ENCODE results near the gene IKBKE. TPM values are rescaled to one million over a fixed set of nuclear protein-coding genes. Genes with fewer than 3 reads are reported as not detected.

Gene IKBKE
- total RNA-seq, 1 donor from 2014 or later, result 6.3 TPM

DNA sequence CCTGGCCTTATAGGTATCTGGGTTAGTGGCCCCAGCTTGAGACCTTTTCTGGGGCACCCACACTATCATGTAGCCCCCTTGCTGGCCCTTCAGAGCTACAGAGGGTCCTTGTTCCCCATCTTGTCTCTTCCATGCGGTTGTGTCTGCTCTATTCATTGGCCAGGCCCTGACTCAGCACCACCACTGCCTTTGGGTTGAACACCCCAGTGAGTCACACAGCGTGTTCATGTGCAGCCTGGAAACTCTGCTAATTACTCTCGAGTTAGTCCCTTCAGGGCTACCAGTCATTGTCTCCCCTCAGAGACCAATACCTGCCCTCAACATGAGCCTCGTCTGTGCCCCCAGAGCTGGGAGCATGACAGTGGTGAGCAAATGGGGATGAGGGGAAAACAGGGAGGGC lies 28.2 kb upstream of the IKBKE start:
- H3K4me3 ChIP-seq, result no peak overlapping the region
- no peak for DNase-seq (ENCODE audit: low spot score in 2 of 2)
- peaks cover 45 to 55% of the 10 kb centered on the region in 2 donors for H3K36me3 ChIP-seq
- no peaks in the 10 kb centered on the region for H3K27me3 ChIP-seq
- intact Hi-C loops (cut with DNase I), result no loop called here
- peaks cover 3 to 13% of the 10 kb centered on the region in 2 donors for H3K4me1 ChIP-seq
- H3K9me3 ChIP-seq, result no peaks in the 10 kb centered on the region
- TF ChIP-seq, protein P1, sequence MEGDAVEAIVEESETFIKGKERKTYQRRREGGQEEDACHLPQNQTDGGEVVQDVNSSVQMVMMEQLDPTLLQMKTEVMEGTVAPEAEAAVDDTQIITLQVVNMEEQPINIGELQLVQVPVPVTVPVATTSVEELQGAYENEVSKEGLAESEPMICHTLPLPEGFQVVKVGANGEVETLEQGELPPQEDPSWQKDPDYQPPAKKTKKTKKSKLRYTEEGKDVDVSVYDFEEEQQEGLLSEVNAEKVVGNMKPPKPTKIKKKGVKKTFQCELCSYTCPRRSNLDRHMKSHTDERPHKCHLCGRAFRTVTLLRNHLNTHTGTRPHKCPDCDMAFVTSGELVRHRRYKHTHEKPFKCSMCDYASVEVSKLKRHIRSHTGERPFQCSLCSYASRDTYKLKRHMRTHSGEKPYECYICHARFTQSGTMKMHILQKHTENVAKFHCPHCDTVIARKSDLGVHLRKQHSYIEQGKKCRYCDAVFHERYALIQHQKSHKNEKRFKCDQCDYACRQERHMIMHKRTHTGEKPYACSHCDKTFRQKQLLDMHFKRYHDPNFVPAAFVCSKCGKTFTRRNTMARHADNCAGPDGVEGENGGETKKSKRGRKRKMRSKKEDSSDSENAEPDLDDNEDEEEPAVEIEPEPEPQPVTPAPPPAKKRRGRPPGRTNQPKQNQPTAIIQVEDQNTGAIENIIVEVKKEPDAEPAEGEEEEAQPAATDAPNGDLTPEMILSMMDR (IDR thresholded peaks at IDR 0.05), result no peak
- no peak overlapping the region for H3K27ac ChIP-seq

DNA sequence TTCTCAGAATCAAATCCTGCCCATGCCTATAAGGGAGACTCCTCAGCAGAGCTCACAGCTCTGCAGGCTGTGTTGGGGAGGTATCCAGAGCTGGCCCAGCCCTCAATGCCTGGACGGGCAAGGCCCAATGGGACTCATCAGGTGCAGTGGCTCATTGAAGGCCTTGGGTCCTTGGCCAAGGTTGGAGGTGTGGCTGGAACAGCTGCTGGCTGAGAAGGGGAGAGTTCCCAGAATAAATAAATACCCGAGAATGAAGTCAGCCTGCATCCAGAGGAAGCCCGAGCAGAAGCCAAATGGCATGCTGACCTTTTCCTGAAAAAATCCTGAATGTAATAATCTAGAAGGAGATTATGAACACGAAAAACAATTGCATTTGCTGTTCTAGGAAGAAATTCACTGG lies 25.2 kb upstream of the IKBKE start:
- no peaks in the 10 kb centered on the region for H3K9me3 ChIP-seq
- H3K36me3 ChIP-seq, result peaks cover 36 to 52% of the 10 kb centered on the region in 2 donors
- H3K27ac ChIP-seq, result peak overlapping the region; percentile 60 to 61
- peaks cover 3 to 9% of the 10 kb centered on the region in 2 donors for H3K4me1 ChIP-seq
- peak in 1 of 2 donors; percentile 83 for DNase-seq (ENCODE audit: low spot score in 2 of 2)
- TF ChIP-seq, protein P1 (IDR thresholded peaks at IDR 0.05), result no peak
- no peak overlapping the region for H3K4me3 ChIP-seq
- intact Hi-C loops (cut with DNase I), result no loop called here
- H3K27me3 ChIP-seq, result no peaks in the 10 kb centered on the region

DNA sequence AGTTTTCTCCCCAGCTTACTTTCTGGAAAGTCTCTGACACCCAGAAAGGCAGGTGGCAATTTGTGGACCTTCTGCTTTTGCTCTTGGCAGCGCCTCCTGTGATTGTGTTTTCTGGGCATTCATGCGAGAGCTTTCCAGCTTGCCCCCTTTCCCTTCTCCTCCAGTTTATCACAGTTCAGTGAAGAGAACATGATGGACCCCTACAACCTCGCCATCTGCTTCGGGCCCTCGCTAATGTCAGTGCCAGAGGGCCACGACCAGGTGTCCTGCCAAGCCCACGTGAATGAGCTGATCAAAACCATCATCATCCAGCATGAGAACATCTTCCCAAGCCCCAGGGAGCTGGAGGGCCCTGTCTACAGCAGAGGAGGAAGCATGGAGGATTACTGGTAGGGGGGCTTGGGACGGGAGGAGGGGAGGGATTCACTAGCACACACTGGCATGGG lies 24.3 kb upstream of the IKBKE start:
- Histone ChIP-seq H3K9me3 (no peaks in the 10 kb centered on the region), H3K27ac (peak overlapping the region in 1 of 2 donors; percentile 55), H3K4me1 (peaks cover 3 to 9% of the 10 kb centered on the region in 2 donors), H3K36me3 (peaks cover 34 to 59% of the 10 kb centered on the region in 2 donors), H3K4me3 (no peak overlapping the region), H3K27me3 (no peaks in the 10 kb centered on the region)
- no peak for DNase-seq (ENCODE audit: low spot score in 2 of 2)
- TF ChIP-seq, protein P1 (IDR thresholded peaks at IDR 0.05), result no peak
- intact Hi-C loops (cut with DNase I), result no loop called here

DNA sequence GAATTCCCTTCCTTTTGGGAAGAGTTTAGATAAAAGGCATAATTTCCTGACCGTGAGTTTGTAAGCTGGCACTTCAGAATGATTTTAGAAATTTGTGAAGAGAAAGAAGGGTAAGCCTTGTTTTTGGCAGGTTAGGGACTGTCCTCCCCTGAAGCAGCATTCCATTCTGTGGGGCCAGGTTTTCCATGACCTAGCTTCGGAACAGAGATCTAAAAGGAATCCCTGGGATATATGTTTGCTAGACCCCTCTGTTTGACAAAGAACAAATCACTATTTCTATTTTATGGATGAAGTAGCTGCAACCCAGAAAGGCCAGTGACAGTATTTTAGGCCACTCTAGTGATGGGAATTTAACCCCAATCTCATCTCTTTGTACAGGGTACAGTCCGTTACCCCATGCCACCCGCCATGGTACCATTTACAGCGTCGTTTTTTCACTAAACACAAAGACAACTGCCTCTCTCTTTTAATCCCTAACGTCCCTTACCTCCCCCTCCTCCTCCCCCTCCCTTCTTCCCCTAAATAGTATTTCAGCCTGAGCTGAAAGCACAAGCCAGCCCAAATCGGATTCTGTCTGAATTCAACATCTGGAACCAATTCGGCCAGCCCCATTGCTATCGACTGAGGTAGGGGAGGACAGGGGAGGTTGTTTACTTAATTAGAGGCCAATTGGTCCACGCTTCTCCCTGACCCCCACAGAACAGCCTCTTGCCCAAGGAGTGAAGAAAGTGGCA lies 23.4 kb upstream of the IKBKE start:
- DNase-seq (ENCODE audit: low spot score in 2 of 2), result peak in 1 of 2 donors; percentile 47

DNA sequence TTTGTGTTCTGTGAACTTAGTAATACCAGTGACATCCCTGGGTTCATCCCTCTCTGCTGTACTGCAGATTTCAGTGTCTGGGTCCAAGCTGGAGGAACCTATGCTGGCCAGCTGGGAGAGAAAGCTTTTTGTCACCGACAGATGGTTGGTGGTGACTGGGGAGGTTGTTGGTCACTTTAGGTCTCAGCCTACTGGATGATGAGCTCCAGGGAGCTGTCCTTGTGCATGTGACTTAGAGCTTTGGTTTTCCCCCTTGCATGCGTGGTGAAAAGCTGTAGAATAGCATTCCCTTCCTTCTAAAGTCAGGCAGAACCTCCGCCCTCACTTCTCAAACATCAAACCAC lies 22.9 kb upstream of the IKBKE start:
- TF ChIP-seq, protein P1 (IDR thresholded peaks at IDR 0.05), result no peak
- no peak for DNase-seq (ENCODE audit: low spot score in 2 of 2)
- no peak overlapping the region for H3K4me3 ChIP-seq

More for the DNA sequence above, 23.4 kb upstream of the IKBKE start:
- TF ChIP-seq, protein P1 (IDR thresholded peaks at IDR 0.05), result no peak
- intact Hi-C loops (cut with DNase I), result no loop called here
- no peak overlapping the region for H3K27ac ChIP-seq
- H3K9me3 ChIP-seq, result no peaks in the 10 kb centered on the region
- peaks cover 3 to 9% of the 10 kb centered on the region in 2 donors for H3K4me1 ChIP-seq
- H3K4me3 ChIP-seq, result no peak overlapping the region
- peaks cover 32 to 59% of the 10 kb centered on the region in 2 donors for H3K36me3 ChIP-seq
- no peaks in the 10 kb centered on the region for H3K27me3 ChIP-seq

More for the DNA sequence above, 22.9 kb upstream of the IKBKE start:
- Histone ChIP-seq H3K9me3 (no peaks in the 10 kb centered on the region), H3K36me3 (peaks cover 31 to 54% of the 10 kb centered on the region in 2 donors), H3K4me1 (peaks cover 3 to 9% of the 10 kb centered on the region in 2 donors), H3K27ac (no peak overlapping the region), H3K27me3 (no peaks in the 10 kb centered on the region)
- intact Hi-C loops (cut with DNase I), result no loop called here
